ENCODE data around the gene RAET1G.

Gene RAET1G

GRCh38 chr6:149876241-149876933, 46.5 kb downstream of the RAET1G start:
- Histone ChIP-seq H3K9ac (ENCODE audit: low read length) (no peak overlapping the region), H3K4me3 (ENCODE audit: low read depth, low read length) (no peak overlapping the region), H3K27ac (ENCODE audit: low read depth, low read length) (no peak overlapping the region), H3K36me3 (ENCODE audit: control insufficient read depth, insufficient read depth, low read length) (no peaks in the 10 kb centered on the region), H3K4me1 (ENCODE audit: control insufficient read depth, insufficient read depth, low read length) (no peaks in the 10 kb centered on the region), H3K27me3 (ENCODE audit: control insufficient read depth, insufficient read depth, low read length) (peaks cover 22% of the 10 kb centered on the region), H3K9me3 (ENCODE audit: control insufficient read depth, insufficient read depth, low read depth, low read length) (no peaks in the 10 kb centered on the region)

- H3K27ac ChIP-seq (ENCODE audit: low read depth, low read length) = no peak overlapping the region
- H3K9me3 ChIP-seq (ENCODE audit: control insufficient read depth, insufficient read depth, low read depth, low read length) = no peaks in the 10 kb centered on the region
- H3K4me1 ChIP-seq (ENCODE audit: control insufficient read depth, insufficient read depth, low read length) = peaks cover 12% of the 10 kb centered on the region
- 0 out of 2 replicates have a peak, but pooled peaks cover 3% of the 10 kb centered on the region for H3K27me3 ChIP-seq (ENCODE audit: control insufficient read depth, insufficient read depth, low read length)
- no peak overlapping the region for H3K4me3 ChIP-seq (ENCODE audit: low read depth, low read length)
- no peaks in the 10 kb centered on the region for H3K36me3 ChIP-seq (ENCODE audit: control insufficient read depth, insufficient read depth, low read length)
- no peak overlapping the region for H3K9ac ChIP-seq (ENCODE audit: low read length)
These were observed 50.7 kb downstream of the RAET1G start for GRCh38 chr6:149872233-149872632.

DNA sequence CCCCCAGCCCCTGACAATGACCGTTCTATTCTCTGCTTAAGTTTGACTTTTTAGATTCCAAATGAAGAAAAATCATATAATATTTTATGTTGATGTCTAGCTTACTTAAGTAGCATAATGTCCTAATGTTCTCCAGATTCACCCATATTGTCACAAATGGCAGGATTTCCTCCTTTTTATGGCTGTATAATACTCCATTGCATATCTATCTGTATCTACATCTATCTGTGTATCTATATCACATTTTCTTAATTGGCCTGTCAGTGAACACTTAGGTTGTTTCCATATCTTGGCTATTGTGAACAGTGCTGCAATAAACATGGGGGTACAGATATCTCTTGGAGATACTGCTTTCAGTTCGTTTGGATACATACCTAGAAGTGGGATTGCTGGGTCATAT, 51.7 kb downstream of the RAET1G start:
- H3K9me3 ChIP-seq (ENCODE audit: control insufficient read depth, insufficient read depth, low read depth, low read length) = no peaks in the 10 kb centered on the region
- H3K27ac ChIP-seq (ENCODE audit: low read depth, low read length) = no peak overlapping the region
- no peak overlapping the region for H3K9ac ChIP-seq (ENCODE audit: low read length)
- no peaks in the 10 kb centered on the region for H3K36me3 ChIP-seq (ENCODE audit: control insufficient read depth, insufficient read depth, low read length)
- H3K27me3 ChIP-seq (ENCODE audit: control insufficient read depth, insufficient read depth, low read length) = no peaks in the 10 kb centered on the region
- peaks cover 12% of the 10 kb centered on the region for H3K4me1 ChIP-seq (ENCODE audit: control insufficient read depth, insufficient read depth, low read length)
- no peak overlapping the region for H3K4me3 ChIP-seq (ENCODE audit: low read depth, low read length)

DNA sequence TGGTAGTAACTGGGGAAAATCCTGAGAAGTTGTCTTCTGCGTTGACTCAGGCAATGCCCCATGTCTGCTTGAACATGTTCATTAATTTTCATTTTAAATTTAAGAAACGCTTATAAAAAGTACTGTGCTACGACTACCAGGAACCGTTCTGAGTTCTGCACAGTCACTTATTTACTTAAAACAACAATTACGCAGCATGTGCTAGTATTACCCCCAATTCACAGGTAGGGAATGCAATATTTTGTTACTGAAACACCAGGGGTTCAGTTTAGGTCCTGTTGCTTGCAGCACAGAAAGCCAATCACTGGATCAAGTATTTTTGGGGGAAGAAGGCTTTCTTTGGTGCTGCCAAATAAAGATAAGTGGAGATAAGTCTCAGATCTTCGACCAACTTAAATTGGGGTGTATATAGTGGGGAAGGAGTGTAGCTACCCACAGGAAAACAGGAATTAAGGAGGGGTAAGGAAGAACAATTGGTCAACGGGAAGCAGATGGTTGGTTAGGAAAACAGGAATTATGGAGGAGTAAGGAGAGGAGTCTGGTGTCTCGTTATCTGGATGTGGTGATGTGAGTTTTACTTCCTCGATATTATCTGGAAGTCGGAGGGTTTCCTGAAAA, 53.5 kb downstream of the RAET1G start:
- no peak overlapping the region for H3K9ac ChIP-seq (ENCODE audit: low read length)
- peaks cover 12% of the 10 kb centered on the region for H3K4me1 ChIP-seq (ENCODE audit: control insufficient read depth, insufficient read depth, low read length)

DNA sequence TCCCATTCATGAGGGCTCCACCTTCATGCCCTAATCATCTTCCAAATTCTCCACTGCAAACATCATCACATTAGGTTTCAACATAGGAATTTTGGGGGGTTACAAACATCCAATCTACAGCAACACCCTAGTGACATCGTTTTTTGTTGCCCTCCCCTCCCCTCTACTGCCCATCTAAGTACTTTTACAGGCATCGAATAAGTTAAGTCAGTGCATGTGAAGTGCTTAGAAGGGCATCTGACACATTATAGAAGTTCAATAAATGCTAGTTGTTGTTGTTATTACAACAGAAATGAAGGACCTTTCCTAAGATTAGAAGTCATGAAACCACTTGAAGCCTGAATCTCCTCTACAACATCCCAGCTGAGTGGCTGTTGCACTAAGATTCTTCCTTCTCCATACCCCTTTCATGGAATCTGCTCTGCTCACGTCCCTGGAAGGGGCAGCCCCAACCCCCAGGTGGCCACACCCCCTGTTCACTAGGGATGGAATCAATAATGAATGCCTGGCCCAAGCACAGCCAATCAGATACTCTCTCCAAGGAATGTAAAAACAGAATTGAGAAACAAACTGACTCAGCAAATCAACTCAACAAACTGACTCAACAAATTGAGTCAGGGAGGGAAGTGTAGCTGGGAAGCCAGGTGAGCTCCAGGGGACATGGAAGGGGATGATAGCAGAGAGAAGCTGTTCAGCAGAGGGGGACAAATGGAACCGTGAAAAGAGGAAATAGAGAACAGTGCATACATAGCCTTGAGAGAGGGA, 54.9 kb downstream of the RAET1G start:
- H3K36me3 ChIP-seq (ENCODE audit: control insufficient read depth, insufficient read depth, low read length) = no peaks in the 10 kb centered on the region
- H3K4me3 ChIP-seq (ENCODE audit: low read depth, low read length) = no peak overlapping the region
- H3K27me3 ChIP-seq (ENCODE audit: control insufficient read depth, insufficient read depth, low read length) = peaks cover 1% of the 10 kb centered on the region; the same call in 1 of the 2 replicates
- no peak overlapping the region for H3K9ac ChIP-seq (ENCODE audit: low read length)
- H3K4me1 ChIP-seq (ENCODE audit: control insufficient read depth, insufficient read depth, low read length) = peaks cover 12% of the 10 kb centered on the region
- no peaks in the 10 kb centered on the region for H3K9me3 ChIP-seq (ENCODE audit: control insufficient read depth, insufficient read depth, low read depth, low read length)
- no peak overlapping the region for H3K27ac ChIP-seq (ENCODE audit: low read depth, low read length)

More for the DNA sequence above, 53.5 kb downstream of the RAET1G start:
- H3K4me3 ChIP-seq (ENCODE audit: low read depth, low read length) = no peak overlapping the region
- no peaks in the 10 kb centered on the region for H3K36me3 ChIP-seq (ENCODE audit: control insufficient read depth, insufficient read depth, low read length)
- H3K27ac ChIP-seq (ENCODE audit: low read depth, low read length) = no peak overlapping the region
- no peaks in the 10 kb centered on the region for H3K27me3 ChIP-seq (ENCODE audit: control insufficient read depth, insufficient read depth, low read length)
- H3K9me3 ChIP-seq (ENCODE audit: control insufficient read depth, insufficient read depth, low read depth, low read length) = no peaks in the 10 kb centered on the region

Measured in HUES6 (cell line).